ENCODE data around the gene NR6A1. TPM values are rescaled to one million over a fixed set of nuclear protein-coding genes. Genes with fewer than 3 reads are reported as not detected.

NR6A1 gene
- total RNA-seq, 2 donors from 2014 or later = 0.71 to 4.6 TPM

DNA sequence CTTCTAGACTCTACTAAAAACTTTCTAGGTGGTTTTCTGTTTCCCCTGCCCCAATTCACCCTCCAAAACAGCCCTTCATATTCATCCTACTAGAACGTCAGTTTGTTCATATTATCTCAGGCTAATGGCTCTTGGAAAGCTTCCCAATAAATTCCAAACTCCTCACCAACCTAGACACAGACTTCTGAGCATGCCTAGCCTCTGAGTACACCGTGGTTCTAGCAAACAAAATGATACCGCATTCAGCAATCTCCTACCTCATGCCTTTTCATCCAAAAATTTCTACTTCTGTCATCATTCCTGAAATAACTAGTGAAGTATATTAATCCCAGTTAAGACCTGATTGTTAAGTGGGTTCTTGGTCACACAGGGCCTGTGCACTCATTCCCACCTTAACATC, 217.4 kb downstream of the NR6A1 start:
- ATAC-seq (ENCODE audit: insufficient number of reproducible peaks, low FRiP score, low read depth) (no peak), DNase-seq (ENCODE audit: low spot score) (no peak)
- no peaks in the 10 kb centered on the region for H3K36me3 ChIP-seq
- no peaks in the 10 kb centered on the region for H3K27me3 ChIP-seq (replicated peaks; ENCODE audit: insufficient read depth)
- H3K27ac ChIP-seq = no peak overlapping the region
- TF ChIP-seq CTCF (IDR thresholded peaks at IDR 0.05) = no peak
- H3K9me3 ChIP-seq = no peaks in the 10 kb centered on the region
- H3K4me1 ChIP-seq (ENCODE audit: control insufficient read depth in 1 of 2, low read depth in 2 of 2) = no peaks in the 10 kb centered on the region
- no peak overlapping the region for H3K4me3 ChIP-seq

DNA sequence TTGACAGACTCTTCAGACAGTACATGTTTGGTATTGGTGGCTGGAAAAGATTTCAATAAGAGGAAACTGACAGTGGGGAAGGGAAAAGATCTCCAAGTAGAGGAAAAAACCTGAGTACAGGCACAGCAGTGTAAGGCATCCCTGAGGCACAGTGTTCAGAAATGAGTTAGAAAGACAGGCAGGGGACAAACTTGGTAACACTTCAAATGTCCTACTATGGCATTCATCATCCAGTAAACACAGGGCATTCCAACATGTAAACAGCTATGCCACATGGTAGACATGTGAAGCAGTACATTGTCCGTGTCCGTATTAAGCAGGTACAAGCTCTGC, 218.9 kb downstream of the NR6A1 start:
- no peaks in the 10 kb centered on the region for H3K27me3 ChIP-seq (replicated peaks; ENCODE audit: insufficient read depth)
- no peak for TF ChIP-seq CTCF (IDR thresholded peaks at IDR 0.05)
- ATAC-seq (ENCODE audit: insufficient number of reproducible peaks, low FRiP score, low read depth) (no peak), DNase-seq (ENCODE audit: low spot score) (no peak)
- H3K36me3 ChIP-seq = no peaks in the 10 kb centered on the region
- H3K27ac ChIP-seq = no peak overlapping the region
- no peak overlapping the region for H3K4me3 ChIP-seq
- no peaks in the 10 kb centered on the region for H3K4me1 ChIP-seq (ENCODE audit: control insufficient read depth in 1 of 2, low read depth in 2 of 2)
- H3K9me3 ChIP-seq = no peaks in the 10 kb centered on the region

GRCh38 chr9:124551472-124552272, 219.4 kb downstream of the NR6A1 start:
- H3K36me3 ChIP-seq = no peaks in the 10 kb centered on the region
- no peaks in the 10 kb centered on the region for H3K9me3 ChIP-seq
- H3K4me1 ChIP-seq (ENCODE audit: control insufficient read depth in 1 of 2, low read depth in 2 of 2) = no peaks in the 10 kb centered on the region
- H3K27me3 ChIP-seq (replicated peaks; ENCODE audit: insufficient read depth) = no peaks in the 10 kb centered on the region
- TF ChIP-seq CTCF (IDR thresholded peaks at IDR 0.05) = no peak
- H3K4me3 ChIP-seq = no peak overlapping the region
- no peak for DNase-seq (ENCODE audit: low spot score)
- no peak overlapping the region for H3K27ac ChIP-seq
- ATAC-seq (ENCODE audit: insufficient number of reproducible peaks, low FRiP score, low read depth) = no peak

- no peak overlapping the region for H3K4me3 ChIP-seq
- no peak for TF ChIP-seq CTCF (IDR thresholded peaks at IDR 0.05)
- ATAC-seq (ENCODE audit: insufficient number of reproducible peaks, low FRiP score, low read depth) = no peak
Observed at GRCh38 chr9:124550072-124550471, 221.0 kb downstream of the NR6A1 start.

DNA sequence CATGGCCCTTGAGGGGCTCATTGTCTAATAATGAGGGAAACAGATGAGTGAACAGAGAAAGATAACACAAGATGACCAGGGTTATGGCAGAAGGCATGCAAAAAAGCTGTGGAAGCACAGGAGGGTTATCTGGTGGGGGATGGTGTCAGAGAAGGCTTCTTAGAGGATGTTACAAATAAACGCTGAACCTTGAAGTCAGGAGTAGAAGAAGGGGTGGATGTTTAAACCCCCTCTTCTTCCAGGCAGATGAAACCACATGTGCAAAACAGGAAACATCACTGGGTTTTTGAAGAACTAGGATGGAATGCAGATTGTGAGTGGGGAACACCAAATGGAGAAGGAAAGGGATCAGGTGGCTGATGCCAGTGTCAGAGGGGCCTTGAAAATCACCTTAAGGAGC, 222.1 kb downstream of the NR6A1 start:
- DNase-seq (ENCODE audit: low spot score) = no peak
- Histone ChIP-seq H3K36me3 (no peaks in the 10 kb centered on the region), H3K4me3 (no peak overlapping the region), H3K27me3 (replicated peaks; ENCODE audit: insufficient read depth) (no peaks in the 10 kb centered on the region), H3K9me3 (no peaks in the 10 kb centered on the region), H3K4me1 (ENCODE audit: control insufficient read depth in 1 of 2, low read depth in 2 of 2) (no peaks in the 10 kb centered on the region), H3K27ac (no peak overlapping the region)
- no peak for ATAC-seq (ENCODE audit: insufficient number of reproducible peaks, low FRiP score, low read depth)
- no peak for TF ChIP-seq CTCF (IDR thresholded peaks at IDR 0.05)

More at GRCh38 chr9:124550072-124550471, 221.0 kb downstream of the NR6A1 start:
- no peak for DNase-seq (ENCODE audit: low spot score)
- Histone ChIP-seq H3K36me3 (no peaks in the 10 kb centered on the region), H3K4me1 (ENCODE audit: control insufficient read depth in 1 of 2, low read depth in 2 of 2) (no peaks in the 10 kb centered on the region), H3K27ac (no peak overlapping the region), H3K27me3 (replicated peaks; ENCODE audit: insufficient read depth) (no peaks in the 10 kb centered on the region), H3K9me3 (no peaks in the 10 kb centered on the region)

Measured in thoracic aorta (tissue), 2 donors.